HCT116 (cell line): Measurements from ENCODE around the gene ATAD5. TPM values are rescaled to one million over a fixed set of nuclear protein-coding genes. Genes with fewer than 3 reads are reported as not detected.

Source experiments
- ATAC-seq: fragments of 200-7000 bp; cut with Tn5 transposase; 2 replicates; pipeline ENCODE4 v1.9.1; 2020; ENCODE audit warnings: mild to moderate bottlenecking, moderate library complexity
- BruUV-seq: library from RNA; stranded (reverse); fragments of 400-500 nt; replicated peaks from 2 replicates; lab custom pipeline; 2021; lab: Mats Ljungman, UMichigan
- CTCF ChIA-PET: fragments of 300-600 bp; sonication (Branson Sonifier 250); formaldehyde crosslinking; loops from one replicate; lab custom pipeline; 2021; ENCODE audit warnings: antibody characterized with exemption; lab: Charles Lee
- POLR2A ChIA-PET: fragments of 300-600, 350-600 bp; sonication (Branson Sonifier 250); formaldehyde crosslinking; loops from one replicate; lab custom pipeline; 2021; ENCODE audit warnings: antibody characterized with exemption; lab: Charles Lee
- RAD21 ChIA-PET, 2 experiments: fragments of 300-600 bp; sonication (Branson Sonifier 250); formaldehyde crosslinking; loops; one replicate each; lab custom pipeline; 2023; ENCODE audit warnings: low total read pairs in 2 of 2; ENCODE audit not compliant: uncharacterized antibody in 2 of 2, unreplicated experiment in 2 of 2, low non-redundant PET in 1 of 2; lab: Charles Lee
- DNase-seq: peaks from one replicate; pipeline ENCODE4 v3.0.0-alpha.2; 2010; ENCODE audit warnings: low read depth, low spot score
- H2AFZ ChIP-seq: fragments of 200-600 bp; shearing (Covaris generic), sonication (generic); 2 replicates; pipeline ENCODE4 v1.6.1; 2017; ENCODE audit warnings: low read depth, mixed run types, mixed read lengths, antibody characterized with exemption, low read length; ENCODE audit not compliant: poor library complexity, severe bottlenecking
- H3K27ac ChIP-seq: 2 replicates; pipeline ENCODE4 v1.5.1; 2012; ENCODE audit warnings: low read depth, low read length
- H3K27me3 ChIP-seq: fragments of 200-600 bp; sonication (generic); 2 replicates; pipeline ENCODE4 v1.6.1; 2016; ENCODE audit warnings: mixed run types, low read length, mixed read lengths; ENCODE audit not compliant: insufficient read depth
- H3K36me3 ChIP-seq, 2 experiments: fragments of 200-500 bp in 1 of 2; fragments of 200-600 bp in 1 of 2; sonication (Bioruptor generic) in 1 of 2; sonication (generic) in 1 of 2; 2 replicates each; pipeline versions ENCODE4 v1.5.1 to v1.6.1; 2014 to 2016; ENCODE audit warnings: low read length in 2 of 2, inconsistent platforms in 1 of 2, mixed read lengths in 1 of 2, mixed run types in 1 of 2; ENCODE audit not compliant: insufficient read depth in 2 of 2, control insufficient read depth in 1 of 2
- H3K4me1 ChIP-seq, 2 experiments: fragments of 200-600 bp in 1 of 2; sonication (generic) in 1 of 2; 2 replicates each; pipeline versions ENCODE4 v1.5.1 to v1.6.1; 2012 to 2017; ENCODE audit warnings: low read length in 2 of 2, inconsistent platforms in 1 of 2, mild to moderate bottlenecking in 1 of 2, mixed read lengths in 1 of 2, mixed run types in 1 of 2, moderate library complexity in 1 of 2; ENCODE audit not compliant: insufficient read depth in 2 of 2, control insufficient read depth in 1 of 2
- H3K4me2 ChIP-seq: fragments of 200-600 bp; sonication (generic); 2 replicates; pipeline ENCODE4 v1.6.1; 2017; ENCODE audit warnings: mixed run types, low read length, mixed read lengths
- H3K4me3 ChIP-seq, 2 experiments: fragments of 200-600 bp in 1 of 2; sonication (generic) in 1 of 2; replicated peaks in 1 of 2; 2 replicates each; pipeline ENCODE4 v1.5.1; 2011 to 2016; ENCODE audit warnings: low read length in 2 of 2, control low read depth in 1 of 2, low read depth in 1 of 2, mild to moderate bottlenecking in 1 of 2, mixed read lengths in 1 of 2, mixed run types in 1 of 2
- H3K79me2 ChIP-seq: fragments of 200-600 bp; sonication (generic); 2 replicates; pipeline ENCODE4 v1.6.1; 2017; ENCODE audit warnings: mild to moderate bottlenecking, mixed run types, low read length, moderate library complexity, mixed read lengths; ENCODE audit not compliant: insufficient read depth
- H3K9ac ChIP-seq: fragments of 200-600 bp; sonication (generic); 2 replicates; pipeline ENCODE4 v1.6.1; 2016; ENCODE audit warnings: low read length, mixed read lengths
- H3K9me2 ChIP-seq: fragments of 200-600 bp; sonication (generic), shearing (Covaris generic); 2 replicates; pipeline ENCODE4 v1.6.1; 2017; ENCODE audit warnings: mixed run types, mild to moderate bottlenecking, moderate library complexity; ENCODE audit not compliant: insufficient read depth
- H3K9me3 ChIP-seq, 2 experiments: fragments of 200-500 bp in 1 of 2; fragments of 200-600 bp in 1 of 2; sonication (Bioruptor generic) in 1 of 2; sonication (generic) in 1 of 2; 2 replicates each; pipeline ENCODE4 v1.6.1; 2014 to 2017; ENCODE audit warnings: low read length in 2 of 2, mixed read lengths in 2 of 2, inconsistent platforms in 1 of 2, low read depth in 1 of 2, mild to moderate bottlenecking in 1 of 2, mixed run types in 1 of 2, moderate library complexity in 1 of 2; ENCODE audit not compliant: control insufficient read depth in 1 of 2, insufficient read depth in 1 of 2
- H4K20me1 ChIP-seq: fragments of 200-600 bp; sonication (generic), shearing (Covaris generic); 2 replicates; pipeline ENCODE4 v1.6.1; 2017; ENCODE audit warnings: mixed run types, mild to moderate bottlenecking, moderate library complexity; ENCODE audit not compliant: insufficient read depth
- CTCF ChIP-seq, 3 experiments: fragments of 200-600 bp in 1 of 3; sonication (generic) in 1 of 3; IDR thresholded peaks in 2 of 3; conservative IDR thresholded peaks in 1 of 3; 2 replicates each; pipeline ENCODE4 v1.5.1; 2012 to 2017; ENCODE audit warnings: low read depth in 2 of 3, low read length in 2 of 3, antibody characterized with exemption in 1 of 3, borderline replicate concordance in 1 of 3, control low read depth in 1 of 3, mild to moderate bottlenecking in 1 of 3, mixed read lengths in 1 of 3, mixed run types in 1 of 3, moderate library complexity in 1 of 3; ENCODE audit not compliant: insufficient read depth in 1 of 3
- EGR1 ChIP-seq: IDR thresholded peaks from 2 replicates; pipeline ENCODE4 v1.6.1; 2012; ENCODE audit warnings: low read depth
- ELF1 ChIP-seq: IDR thresholded peaks from 2 replicates; pipeline ENCODE4 v1.6.1; 2012; ENCODE audit warnings: low read depth, borderline replicate concordance
- EZH2 ChIP-seq: fragments of 200-600 bp; sonication (generic); IDR thresholded peaks from 2 replicates; pipeline ENCODE4 v1.6.1; 2017; ENCODE audit warnings: antibody characterized with exemption, mixed run types
- EZH2phosphoT487 ChIP-seq: fragments of 200-600 bp; IDR thresholded peaks from 2 replicates; pipeline ENCODE4 v1.6.1; 2018; ENCODE audit warnings: antibody characterized with exemption, borderline replicate concordance
- FOSL1 ChIP-seq: IDR thresholded peaks from 2 replicates; pipeline ENCODE4 v1.6.1; 2012; ENCODE audit warnings: low read depth
- MAX ChIP-seq: IDR thresholded peaks from 2 replicates; pipeline ENCODE4 v1.6.1; 2012
- POLR2AphosphoS5 ChIP-seq: IDR thresholded peaks from 2 replicates; pipeline ENCODE4 v1.6.1; 2011; ENCODE audit warnings: mild to moderate bottlenecking, low read depth, low read length, moderate library complexity
- RAD21 ChIP-seq: IDR thresholded peaks from 2 replicates; pipeline ENCODE4 v1.6.1; 2012; ENCODE audit warnings: low read depth, mild to moderate bottlenecking
- REST ChIP-seq: IDR thresholded peaks from 2 replicates; pipeline ENCODE4 v1.6.1; 2012; ENCODE audit warnings: low read depth
- SP1 ChIP-seq: IDR thresholded peaks from 2 replicates; pipeline ENCODE4 v1.6.1; 2012; ENCODE audit warnings: low read depth
- SRF ChIP-seq: IDR thresholded peaks from 2 replicates; pipeline ENCODE4 v1.6.1; 2012; ENCODE audit warnings: low read depth
- YY1 ChIP-seq: IDR thresholded peaks from 2 replicates; pipeline ENCODE4 v1.6.1; 2011; ENCODE audit warnings: low read length, low read depth, moderate library complexity, mild to moderate bottlenecking; ENCODE audit not compliant: insufficient replicate concordance; ENCODE audit errors: extremely low read depth
- ZNF274 ChIP-seq: fragments of 200-500 bp; sonication (Bioruptor generic); IDR thresholded peaks from 2 replicates; pipeline ENCODE4 v1.6.1; 2014; ENCODE audit warnings: mild to moderate bottlenecking, low read depth, low read length, inconsistent platforms
- intact Hi-C: fragments of 100-400 bp; cut with micrococcal nuclease; formaldehyde crosslinking; loops from 2 replicates; pipeline ENCODE4 v1.10.0; 2022
- total RNA-seq: library from RNA; stranded (reverse); gene quantifications from one replicate; pipeline ENCODE4 v1.2.1, GENCODE V29; 2021; ENCODE audit not compliant: unreplicated experiment

The ATAD5 gene
- total RNA-seq, 1 experiment from 2014 or later = 9.5 TPM

GRCh38 chr17:30922235-30923030 is 90.7 kb downstream of the ATAD5 start:
- intact Hi-C loops = no loop called here
- Histone ChIP-seq H3K4me3 (peak overlapping the region; percentile 53 to 63), H4K20me1 (no peaks in the 10 kb centered on the region), H2AFZ (no peak overlapping the region), H3K4me1 (peaks cover 5 to 24% of the 10 kb centered on the region in 2 experiments; a peak in 3 of 4 replicates), H3K9me2 (no peaks in the 10 kb centered on the region), H3K4me2 (peak overlapping the region; percentile 88), H3K9me3 (no peaks in the 10 kb centered on the region), H3K27me3 (no peaks in the 10 kb centered on the region), H3K79me2 (no peaks in the 10 kb centered on the region), H3K36me3 (no peaks in the 10 kb centered on the region; a peak in 1 of 4 replicates), H3K9ac (peak overlapping the region; percentile 67), H3K27ac (peak overlapping the region; percentile 18; the same call in 1 of the 2 replicates)
- no peak for TF ChIP-seq FOSL1
- TF ChIP-seq MAX = no peak
- TF ChIP-seq ZNF274 = no peak
- no peak for TF ChIP-seq SP1
- no peak for TF ChIP-seq CTCF (IDR thresholded peaks at IDR 0.05 in 2 of 3, conservative IDR thresholded peaks at IDR 0.05 in 1 of 3; ENCODE audit: borderline replicate concordance in 1 of 3, insufficient read depth in 1 of 3, low read depth in 2 of 3, low read length in 2 of 3)
- TF ChIP-seq EZH2 = no peak
- no peak for TF ChIP-seq POLR2AphosphoS5
- no peak for TF ChIP-seq ELF1
- no peak for TF ChIP-seq REST
- no peak for TF ChIP-seq RAD21
- no peak for TF ChIP-seq YY1
- no peak for TF ChIP-seq SRF
- no peak for TF ChIP-seq EGR1
- no peak for TF ChIP-seq EZH2phosphoT487
- RAD21 ChIA-PET = interaction anchor here in 1 of 2 experiments (0.6 kb wide), 1 partner anchor 553 kb away, joined by 3 read pairs; no protein-coding TSS in a partner anchor
- ATAC-seq = peak; percentile 63
- POLR2A ChIA-PET = no interaction called here
- BruUV-seq = no TSS peak
- DNase-seq = no peak
- CTCF ChIA-PET = no interaction called here
